HG02885 (cell line): ENCODE data around the gene GPR137C.
"Not testable (repeated sequence)": the region's sequence is repeated elsewhere in the genome, so short reads cannot be mapped to it uniquely, and the experiment has no call there.

ENCODE experiments used
- ATAC-seq: cut with Tn5 transposase; IDR thresholded peaks from one replicate; pipeline ENCODE4 v1.9.1; 2021; ENCODE audit warnings: mild to moderate bottlenecking; ENCODE audit not compliant: unreplicated experiment, poor library complexity

Gene GPR137C

GRCh38 chr14:52558688-52559087 is 6.1 kb downstream of the GPR137C start:
- no peak for ATAC-seq

GRCh38 chr14:52563120-52563519 is 10.5 kb downstream of the GPR137C start:
- no peak for ATAC-seq

GRCh38 chr14:52568454-52568853 is 15.8 kb downstream of the GPR137C start:
- ATAC-seq, result not testable (repeated sequence)

GRCh38 chr14:52575858-52576257 is 23.2 kb downstream of the GPR137C start:
- ATAC-seq, result no peak

GRCh38 chr14:52583544-52583943 is 30.9 kb downstream of the GPR137C start:
- no peak for ATAC-seq

- ATAC-seq, result no peak
These were observed 37.0 kb downstream of the GPR137C start for GRCh38 chr14:52589646-52590045.

GRCh38 chr14:52590318-52590717 is 37.7 kb downstream of the GPR137C start:
- no peak for ATAC-seq

- ATAC-seq, result no peak
These were observed 43.7 kb downstream of the GPR137C start for GRCh38 chr14:52596320-52596719.

- no peak for ATAC-seq
These were observed 44.2 kb downstream of the GPR137C start for GRCh38 chr14:52596861-52597260.

GRCh38 chr14:52598568-52598967 is 45.9 kb downstream of the GPR137C start:
- ATAC-seq, result no peak

- ATAC-seq, result no peak
These were observed 47.3 kb downstream of the GPR137C start for GRCh38 chr14:52599974-52600373.

GRCh38 chr14:52602131-52602530 is 49.5 kb downstream of the GPR137C start:
- ATAC-seq, result no peak

- no peak for ATAC-seq
These were observed 54.4 kb downstream of the GPR137C start for GRCh38 chr14:52607061-52607460.

- no peak for ATAC-seq
These were observed 56.9 kb downstream of the GPR137C start for GRCh38 chr14:52609445-52610044.

GRCh38 chr14:52610187-52610586 is 57.6 kb downstream of the GPR137C start:
- no peak for ATAC-seq

GRCh38 chr14:52618602-52619001 is 66.0 kb downstream of the GPR137C start:
- ATAC-seq, result no peak

- no peak for ATAC-seq
These were observed 67.1 kb downstream of the GPR137C start for GRCh38 chr14:52619687-52620086.

GRCh38 chr14:52640137-52640536 is 87.5 kb downstream of the GPR137C start:
- ATAC-seq, result no peak

GRCh38 chr14:52641745-52642144 is 89.1 kb downstream of the GPR137C start:
- no peak for ATAC-seq

GRCh38 chr14:52649511-52649910 is 96.9 kb downstream of the GPR137C start:
- no peak for ATAC-seq

- ATAC-seq, result no peak
These were observed 98.1 kb downstream of the GPR137C start for GRCh38 chr14:52650774-52651173.

GRCh38 chr14:52656905-52657304 is 104.3 kb downstream of the GPR137C start:
- no peak for ATAC-seq

- ATAC-seq, result no peak
These were observed 107.7 kb downstream of the GPR137C start for GRCh38 chr14:52660325-52660724.
